BE2C (cell line): ENCODE data around the gene TM6SF1.

ENCODE experiments used
- DNase-seq: peaks from one replicate; pipeline ENCODE4 v3.0.0-alpha.2; 2020
- H3K27me3 ChIP-seq: fragments of 250-450 bp; sonication (Bioruptor Pico); 2 replicates; pipeline ENCODE4 v1.5.1; 2020; ENCODE audit warnings: mild to moderate bottlenecking
- H3K36me3 ChIP-seq: fragments of 250-450 bp; sonication (Bioruptor Pico); 2 replicates; pipeline ENCODE4 v1.5.1; 2020; ENCODE audit warnings: mild to moderate bottlenecking
- H3K4me1 ChIP-seq: fragments of 250-450 bp; sonication (Bioruptor Pico); 2 replicates; pipeline ENCODE4 v1.5.1; 2020
- H3K4me3 ChIP-seq: 2 replicates; pipeline ENCODE4 v1.5.1; 2011; ENCODE audit warnings: low read depth, low read length
- H3K9me3 ChIP-seq: fragments of 250-450 bp; sonication (Bioruptor Pico); 2 replicates; pipeline ENCODE4 v1.5.1; 2020
- CTCF ChIP-seq: IDR thresholded peaks from 2 replicates; pipeline ENCODE4 v1.5.1; 2012; ENCODE audit warnings: mild to moderate bottlenecking, low read depth, low read length

Gene TM6SF1

DNA sequence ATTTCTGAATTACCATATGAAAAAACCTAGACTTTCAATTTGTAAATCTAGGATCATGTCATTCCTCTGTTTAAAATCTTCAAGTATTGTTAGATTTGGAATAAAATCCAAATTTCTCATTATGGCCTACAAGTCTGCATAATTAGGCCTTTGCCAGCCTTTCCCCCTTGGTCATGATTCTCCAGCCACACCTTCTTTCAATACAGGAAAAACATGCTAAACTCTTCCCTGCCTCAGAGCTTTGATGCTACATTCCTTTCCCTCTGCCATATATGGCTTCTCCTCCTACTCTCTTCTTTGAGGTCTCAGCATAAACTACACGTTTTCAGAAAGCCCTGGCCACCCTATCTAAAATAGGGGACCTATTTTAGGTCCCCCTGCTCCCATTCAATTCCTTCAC is 48.5 kb downstream of the TM6SF1 start:
- Histone ChIP-seq H3K36me3 (peaks cover 17% of the 10 kb centered on the region), H3K9me3 (no peaks in the 10 kb centered on the region), H3K4me1 (no peaks in the 10 kb centered on the region), H3K4me3 (no peak overlapping the region), H3K27me3 (no peaks in the 10 kb centered on the region)
- TF ChIP-seq CTCF: no peak
- DNase-seq: no peak

DNA sequence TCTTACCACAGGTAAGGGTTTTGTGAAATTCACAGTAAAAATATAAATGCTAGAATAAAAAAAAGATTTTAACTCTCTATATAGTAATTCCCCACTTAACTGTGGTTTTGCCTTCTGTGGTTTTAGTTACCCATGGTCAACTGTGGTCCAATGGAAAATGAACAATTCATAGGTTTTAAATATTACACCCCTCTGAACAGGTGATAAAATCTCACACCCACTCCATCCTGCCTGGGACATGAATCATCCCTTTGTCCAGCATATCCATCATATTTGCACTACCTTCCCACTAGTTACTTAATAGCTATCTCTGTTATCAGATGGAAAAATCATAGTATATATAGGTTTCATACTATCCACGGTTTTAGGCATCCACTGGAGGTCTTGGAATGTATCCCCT is 50.9 kb downstream of the TM6SF1 start:
- DNase-seq: no peak
- no peak for TF ChIP-seq CTCF

GRCh38 chr15:83160741-83161140 is 53.3 kb downstream of the TM6SF1 start:
- Histone ChIP-seq H3K9me3 (no peaks in the 10 kb centered on the region), H3K27me3 (no peaks in the 10 kb centered on the region), H3K4me3 (no peak overlapping the region), H3K4me1 (no peaks in the 10 kb centered on the region), H3K36me3 (peaks cover 8% of the 10 kb centered on the region)
- TF ChIP-seq CTCF: no peak
- DNase-seq: no peak

More for the DNA sequence above, 50.9 kb downstream of the TM6SF1 start:
- H3K27me3 ChIP-seq: no peaks in the 10 kb centered on the region
- H3K4me1 ChIP-seq: no peaks in the 10 kb centered on the region
- peaks cover 15% of the 10 kb centered on the region for H3K36me3 ChIP-seq
- no peaks in the 10 kb centered on the region for H3K9me3 ChIP-seq
- H3K4me3 ChIP-seq: no peak overlapping the region

GRCh38 chr15:83163032-83163431 is 55.6 kb downstream of the TM6SF1 start:
- no peak for TF ChIP-seq CTCF
- H3K4me3 ChIP-seq: no peak overlapping the region
- no peak for DNase-seq

DNA sequence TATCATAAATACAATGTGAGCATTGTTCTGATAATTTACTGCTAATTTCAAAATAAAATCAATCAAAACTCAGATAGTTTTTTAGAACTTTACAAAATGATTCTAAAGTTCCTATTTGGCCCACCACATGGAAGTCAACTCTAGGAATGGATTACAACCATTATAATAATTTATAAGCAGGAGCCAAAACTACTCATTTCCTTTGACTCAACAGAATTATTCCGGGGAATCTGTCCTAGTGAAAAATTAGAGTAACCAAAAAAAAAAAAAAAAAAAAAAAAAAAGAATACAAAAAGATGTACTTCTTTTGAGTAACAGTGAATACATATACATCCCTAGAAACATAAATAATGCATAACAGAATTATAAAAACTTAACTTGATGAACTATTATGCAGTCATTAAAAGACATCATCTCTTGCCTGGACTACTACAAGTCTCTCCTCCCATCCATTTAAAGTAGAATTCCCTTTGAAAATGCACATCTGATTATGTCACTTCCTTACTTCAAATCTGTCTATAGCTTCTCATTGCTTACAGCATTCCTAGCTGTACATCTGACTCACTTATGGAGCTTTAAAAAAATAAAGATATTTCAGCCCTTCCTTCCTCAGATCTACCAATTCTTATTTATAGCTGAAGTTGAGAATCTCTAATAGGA is 56.8 kb downstream of the TM6SF1 start:
- H3K9me3 ChIP-seq: no peaks in the 10 kb centered on the region
- no peak for TF ChIP-seq CTCF
- no peak overlapping the region for H3K4me3 ChIP-seq
- DNase-seq: no peak
- no peaks in the 10 kb centered on the region for H3K4me1 ChIP-seq
- no peaks in the 10 kb centered on the region; the same call in none of the 2 replicates for H3K36me3 ChIP-seq
- H3K27me3 ChIP-seq: no peaks in the 10 kb centered on the region

More at GRCh38 chr15:83163032-83163431, 55.6 kb downstream of the TM6SF1 start:
- H3K27me3 ChIP-seq: no peaks in the 10 kb centered on the region
- no peaks in the 10 kb centered on the region for H3K4me1 ChIP-seq
- H3K9me3 ChIP-seq: no peaks in the 10 kb centered on the region
- no peaks in the 10 kb centered on the region; the same call in none of the 2 replicates for H3K36me3 ChIP-seq

- no peaks in the 10 kb centered on the region for H3K4me1 ChIP-seq
- no peak for DNase-seq
- no peaks in the 10 kb centered on the region for H3K9me3 ChIP-seq
- no peak for TF ChIP-seq CTCF
- no peaks in the 10 kb centered on the region; the same call in none of the 2 replicates for H3K36me3 ChIP-seq
- H3K4me3 ChIP-seq: no peak overlapping the region
- H3K27me3 ChIP-seq: no peaks in the 10 kb centered on the region
Measured at GRCh38 chr15:83164771-83165404, 57.4 kb downstream of the TM6SF1 start.
